ENCODE measurements around the gene LORICRIN. TPM values are rescaled to one million over a fixed set of nuclear protein-coding genes. Genes with fewer than 3 reads are reported as not detected.
"Not testable (repeated sequence)": the region's sequence is repeated elsewhere in the genome, so short reads cannot be mapped to it uniquely, and the experiment has no call there.

Gene LORICRIN, protein sequence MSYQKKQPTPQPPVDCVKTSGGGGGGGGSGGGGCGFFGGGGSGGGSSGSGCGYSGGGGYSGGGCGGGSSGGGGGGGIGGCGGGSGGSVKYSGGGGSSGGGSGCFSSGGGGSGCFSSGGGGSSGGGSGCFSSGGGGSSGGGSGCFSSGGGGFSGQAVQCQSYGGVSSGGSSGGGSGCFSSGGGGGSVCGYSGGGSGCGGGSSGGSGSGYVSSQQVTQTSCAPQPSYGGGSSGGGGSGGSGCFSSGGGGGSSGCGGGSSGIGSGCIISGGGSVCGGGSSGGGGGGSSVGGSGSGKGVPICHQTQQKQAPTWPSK
- total RNA-seq = not detected
- long read RNA-seq = 0 reads

- intact Hi-C loops (cut with DNase I) = no loop called here
Observed at GRCh38 chr1:153259387-153259786, at the start of gene LORICRIN. Gene LORICRIN (plus strand): TSS chr1:153259687. CDS start chr1:153260950, 1,263 bp downstream.

GRCh38 chr1:153210206-153210605 is 49.3 kb upstream of the LORICRIN start:
- DNase-seq (ENCODE audit: missing footprints) (no peak), ATAC-seq (no peak)
- intact Hi-C loops (cut with DNase I) = no loop called here

More at GRCh38 chr1:153259387-153259786, at the start of gene LORICRIN:
- ATAC-seq = no peak
- DNase-seq (ENCODE audit: missing footprints) = no peak

DNA sequence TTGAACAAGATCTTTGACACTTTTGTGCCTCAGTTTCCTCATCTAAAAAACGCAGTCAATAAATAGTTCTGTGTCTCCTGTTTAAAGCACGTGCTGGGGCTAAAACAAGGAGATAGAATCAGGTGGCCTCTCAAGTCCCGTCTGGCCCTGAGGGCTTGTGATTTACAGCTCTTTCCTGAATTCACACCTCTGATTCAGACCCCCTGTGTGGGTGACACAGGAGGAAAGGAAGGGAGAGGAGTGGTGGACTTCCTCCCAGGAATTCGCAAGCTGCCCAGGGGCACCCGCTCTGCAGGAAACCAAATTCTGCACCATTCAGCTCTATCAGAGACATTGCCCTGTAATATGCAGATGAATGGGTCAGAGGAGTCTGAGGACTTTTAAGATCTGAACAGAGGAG is 47.3 kb upstream of the LORICRIN start:
- ATAC-seq = no peak
- no peak for DNase-seq (ENCODE audit: missing footprints)
- intact Hi-C loops (cut with DNase I) = no loop called here

DNA sequence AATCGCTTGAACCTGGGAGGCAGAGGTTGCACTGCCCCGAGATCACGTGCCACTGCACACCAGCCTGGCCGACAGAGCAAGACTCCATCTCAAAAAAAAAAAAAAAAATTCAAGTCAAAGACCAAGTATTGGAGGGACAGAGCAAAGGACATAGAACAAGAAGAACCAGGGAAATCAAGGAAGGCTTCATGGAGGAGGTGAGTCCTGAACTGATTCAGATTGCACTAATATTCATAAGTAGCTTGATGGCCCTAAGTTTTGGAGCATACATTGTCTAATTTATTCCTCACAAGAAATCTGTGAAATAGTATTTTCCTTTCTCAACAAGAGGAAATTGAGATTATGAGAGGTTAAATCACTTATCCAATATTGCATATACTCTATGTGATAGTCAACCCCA is 46.0 kb upstream of the LORICRIN start:
- intact Hi-C loops (cut with DNase I) = no loop called here
- DNase-seq (ENCODE audit: missing footprints) (no peak), ATAC-seq (no peak)

DNA sequence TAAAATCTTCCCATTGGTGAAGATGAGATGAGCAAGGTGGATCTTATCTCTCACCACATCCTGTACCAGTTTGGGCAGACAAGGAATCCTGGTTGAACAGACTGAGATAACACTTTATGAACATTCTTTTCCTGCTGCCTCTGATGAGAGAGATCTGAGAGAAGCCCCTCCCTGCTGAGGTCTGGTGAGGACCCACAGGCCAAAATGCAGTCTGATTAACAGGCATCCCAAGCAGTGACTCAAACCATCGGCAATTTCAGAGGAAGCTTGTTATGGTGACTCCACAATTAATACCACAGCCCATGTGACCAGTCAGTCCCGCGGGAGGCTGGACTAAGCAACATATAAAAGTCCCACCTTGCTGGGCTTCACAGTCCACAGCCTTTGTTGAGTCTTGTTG is 42.3 kb upstream of the LORICRIN start, which contains the start of gene PRR9:
Gene PRR9 (plus strand): TSS at position 373 of the 400 bp plus-strand sequence. CDS start 561 bp downstream, outside the sequence.
- intact Hi-C loops (cut with DNase I) = no loop called here
- DNase-seq (ENCODE audit: missing footprints) (no peak), ATAC-seq (no peak)

GRCh38 chr1:153217744-153218416 is 41.6 kb upstream of the LORICRIN start:
- no peak for DNase-seq (ENCODE audit: missing footprints)
- no peak for ATAC-seq
- intact Hi-C loops (cut with DNase I) = no loop called here

DNA sequence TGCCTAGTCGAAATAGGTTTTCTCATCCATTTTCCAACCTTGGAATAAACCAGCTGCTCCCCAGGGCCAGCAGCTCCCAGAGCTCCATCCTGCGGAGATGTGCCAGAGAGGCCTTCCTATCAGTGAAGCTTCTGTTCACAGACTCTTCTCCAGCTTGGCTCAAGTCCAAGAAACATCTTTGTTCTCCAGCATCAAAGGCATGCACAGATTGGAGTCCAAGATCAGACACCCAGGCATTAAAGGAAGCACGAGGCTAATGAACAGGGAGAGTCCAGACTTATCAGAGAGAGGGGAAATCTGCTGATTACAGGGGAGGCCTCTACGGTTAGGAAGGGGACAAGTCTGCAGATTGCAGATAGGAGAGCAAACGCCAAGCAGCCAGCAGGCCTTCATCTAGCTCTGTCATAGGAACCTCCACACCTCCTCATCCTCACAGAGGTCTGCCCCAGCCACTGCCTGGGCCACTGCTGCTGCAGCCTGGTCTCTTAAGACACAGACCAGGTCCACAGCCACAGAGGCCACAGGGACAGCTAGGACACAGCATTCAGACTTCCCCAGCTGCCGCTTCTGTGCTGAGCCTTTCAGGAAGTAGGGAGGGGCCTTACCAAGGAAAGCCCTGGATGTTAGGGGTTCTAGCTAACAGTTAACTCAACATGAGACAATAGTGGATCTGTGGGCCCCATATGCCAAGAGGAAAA is 38.7 kb upstream of the LORICRIN start:
- ATAC-seq (no peak), DNase-seq (ENCODE audit: missing footprints) (no peak)
- intact Hi-C loops (cut with DNase I) = no loop called here

DNA sequence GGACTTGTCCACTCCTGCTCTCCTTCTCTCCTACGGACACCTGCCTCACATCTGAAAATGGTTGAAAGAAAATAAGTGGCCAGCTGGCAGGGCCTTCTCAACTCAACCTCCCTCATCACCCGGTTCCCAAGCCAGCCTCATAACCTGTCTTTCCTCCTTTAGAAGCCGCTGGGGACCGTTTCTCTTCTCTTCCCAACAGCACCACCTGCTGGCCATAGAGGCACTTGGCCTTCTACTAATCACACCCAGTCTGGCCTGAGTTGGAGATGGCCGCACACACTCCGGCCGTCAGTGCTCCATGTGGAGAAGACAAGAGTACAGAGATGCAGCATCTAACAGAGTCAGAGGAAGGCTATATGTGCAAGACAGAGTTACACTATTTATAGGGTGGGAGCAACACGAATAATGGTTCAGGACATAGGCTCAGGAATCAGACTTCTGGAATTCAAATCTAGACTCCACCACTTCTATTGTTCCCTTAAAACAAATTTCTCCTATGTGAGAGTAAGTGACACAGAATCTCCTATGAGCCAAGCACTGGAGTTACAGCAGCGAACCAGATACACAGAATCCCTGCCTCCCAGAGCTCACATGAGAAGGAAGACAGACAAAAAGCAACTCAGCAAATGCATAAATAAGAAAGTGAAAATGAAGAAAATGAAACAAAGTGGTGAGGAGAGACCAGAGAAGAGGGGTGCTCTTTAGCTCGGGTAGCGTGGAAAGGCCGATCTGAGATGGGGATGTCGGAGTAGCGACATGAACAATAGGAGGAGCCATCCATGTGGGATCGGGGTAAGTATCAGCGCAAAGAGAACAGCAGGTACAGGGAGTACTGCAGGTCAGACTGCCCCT is 36.2 kb upstream of the LORICRIN start:
- DNase-seq (ENCODE audit: missing footprints) (peak; percentile 72), ATAC-seq (peak; percentile 71)
- intact Hi-C loops (cut with DNase I) = not testable (repeated sequence)

DNA sequence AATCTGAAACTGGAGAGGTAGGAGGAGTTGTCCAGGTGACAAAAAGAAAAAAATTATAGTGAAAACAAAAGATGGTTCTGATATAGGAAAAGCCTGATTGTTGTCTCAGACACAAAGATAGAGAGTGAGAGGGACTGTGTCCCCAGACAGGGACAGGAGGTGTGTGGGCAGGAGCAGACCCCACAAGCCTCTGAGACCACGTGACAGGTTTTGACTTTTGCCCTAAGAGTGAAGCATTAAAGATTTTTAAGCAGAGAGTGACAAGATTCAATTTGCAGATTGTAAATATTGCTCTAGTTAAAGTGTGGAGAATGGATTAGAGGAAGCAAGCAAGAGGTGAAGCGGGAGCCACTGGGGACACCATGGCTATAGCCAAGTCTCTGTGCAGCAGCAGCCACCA is 31.7 kb upstream of the LORICRIN start:
- intact Hi-C loops (cut with DNase I) = no loop called here
- DNase-seq (ENCODE audit: missing footprints) = no peak
- ATAC-seq = no peak

DNA sequence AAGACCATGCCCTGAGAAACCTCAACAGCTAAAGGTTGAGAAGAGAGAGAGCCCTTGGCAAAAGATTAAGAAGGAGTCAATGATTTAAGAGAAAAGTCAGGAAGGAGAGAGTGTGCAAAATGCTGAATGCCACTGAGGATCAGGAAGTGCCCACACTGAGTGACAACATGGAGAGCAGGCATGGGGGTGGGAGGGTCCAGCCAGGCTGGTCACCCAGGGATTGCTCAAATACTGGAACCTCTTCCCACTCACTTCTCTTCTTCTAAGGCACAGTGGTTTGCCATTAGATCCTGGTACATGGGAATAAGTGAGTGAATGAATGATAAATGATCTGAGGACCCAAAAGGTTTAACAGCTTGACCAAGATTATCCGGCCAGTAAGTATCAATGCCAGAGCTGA is 31.0 kb upstream of the LORICRIN start:
- ATAC-seq = no peak
- no peak for DNase-seq (ENCODE audit: missing footprints)
- intact Hi-C loops (cut with DNase I) = no loop called here

- DNase-seq (ENCODE audit: missing footprints); intact Hi-C loops (cut with DNase I): not testable (repeated sequence)
- peak; percentile 47 for ATAC-seq
Observed at GRCh38 chr1:153229076-153229829, 30.2 kb upstream of the LORICRIN start.

DNA sequence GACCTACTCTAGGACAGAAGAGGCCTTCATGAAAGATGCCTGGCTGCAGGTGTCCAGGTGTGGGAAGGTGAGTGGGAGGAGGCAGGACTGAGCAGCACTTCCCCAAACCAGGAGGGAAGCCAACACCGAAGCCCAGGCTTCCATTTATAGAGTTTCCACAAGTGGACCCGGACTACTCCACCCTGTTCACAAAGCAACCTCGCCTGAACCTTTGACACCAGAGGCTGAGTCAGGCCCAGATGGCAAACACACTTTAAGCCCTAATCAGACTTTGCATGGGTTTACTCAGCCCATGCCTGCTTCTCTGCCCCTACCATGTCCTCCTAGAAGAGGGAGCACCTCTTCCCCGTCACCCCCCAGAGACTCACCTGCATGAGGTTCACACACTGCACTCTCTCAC is 28.1 kb upstream of the LORICRIN start:
- DNase-seq (ENCODE audit: missing footprints) (no peak), ATAC-seq (peak; percentile 46)
- intact Hi-C loops (cut with DNase I) = no loop called here

GRCh38 chr1:153231785-153232184 is 27.7 kb upstream of the LORICRIN start:
- ATAC-seq (peak; percentile 52), DNase-seq (ENCODE audit: missing footprints) (no peak)
- intact Hi-C loops (cut with DNase I) = no loop called here

GRCh38 chr1:153232553-153232952 is 26.9 kb upstream of the LORICRIN start:
- ATAC-seq = no peak
- DNase-seq (ENCODE audit: missing footprints) = no peak
- intact Hi-C loops (cut with DNase I) = no loop called here

GRCh38 chr1:153233448-153233847 is 26.0 kb upstream of the LORICRIN start:
- intact Hi-C loops (cut with DNase I) = no loop called here
- no peak for ATAC-seq
- DNase-seq (ENCODE audit: missing footprints) = no peak

GRCh38 chr1:153238527-153238926 is 21.0 kb upstream of the LORICRIN start:
- ATAC-seq (no peak), DNase-seq (ENCODE audit: missing footprints) (no peak)

GRCh38 chr1:153242160-153242559 is 17.3 kb upstream of the LORICRIN start:
- DNase-seq (ENCODE audit: missing footprints) (no peak), ATAC-seq (no peak)
- intact Hi-C loops (cut with DNase I) = no loop called here

More at GRCh38 chr1:153238527-153238926, 21.0 kb upstream of the LORICRIN start:
- intact Hi-C loops (cut with DNase I) = no loop called here

GRCh38 chr1:153245466-153245865 is 14.0 kb upstream of the LORICRIN start:
- DNase-seq (ENCODE audit: missing footprints) = no peak
- intact Hi-C loops (cut with DNase I) = no loop called here
- ATAC-seq = no peak

Measured in Right ventricle myocardium inferior (tissue), 1 donor.